GM19351 (cell line): ENCODE results near the gene HEXD.
"Not testable (repeated sequence)": the region's sequence is repeated elsewhere in the genome, so short reads cannot be mapped to it uniquely, and the experiment has no call there.

Experiments
- ATAC-seq: cut with Tn5 transposase; IDR thresholded peaks from one replicate; pipeline ENCODE4 v1.9.1; 2021; ENCODE audit warnings: mild to moderate bottlenecking, moderate library complexity; ENCODE audit not compliant: unreplicated experiment

Gene HEXD

GRCh38 chr17:82418001-82418986 is at the start of gene HEXD, which contains the start of gene OGFOD3:
TSS of gene HEXD (plus strand) at chr17:82418347. CDS start at chr17:82419800, 1,453 bp downstream.
TSS of gene OGFOD3 (minus strand) at chr17:82418586. CDS start at chr17:82418485, 101 bp downstream.
- peak; percentile 79 for ATAC-seq

GRCh38 chr17:82369211-82369610 is 48.9 kb upstream of the HEXD start:
- ATAC-seq: no peak

GRCh38 chr17:82370471-82371332 is 47.4 kb upstream of the HEXD start:
- no peak for ATAC-seq

- ATAC-seq: no peak
These were observed 46.6 kb upstream of the HEXD start, which contains the start of gene UTS2R for GRCh38 chr17:82371333-82372248. TSS of gene UTS2R (plus strand) at chr17:82371765. CDS start at chr17:82374325, 2,560 bp downstream.

GRCh38 chr17:82372249-82373071 is 45.7 kb upstream of the HEXD start:
- ATAC-seq: no peak

- ATAC-seq: not testable (repeated sequence)
These were observed 45.1 kb upstream of the HEXD start for GRCh38 chr17:82373072-82373452.

GRCh38 chr17:82373731-82374625 is 44.2 kb upstream of the HEXD start:
- ATAC-seq: no peak

- no peak for ATAC-seq
These were observed 43.4 kb upstream of the HEXD start for GRCh38 chr17:82374626-82375331.

- ATAC-seq: no peak
These were observed 42.6 kb upstream of the HEXD start for GRCh38 chr17:82375359-82376041.

- ATAC-seq: no peak
These were observed 42.0 kb upstream of the HEXD start for GRCh38 chr17:82376042-82376730.

- ATAC-seq: not testable (repeated sequence)
These were observed 40.9 kb upstream of the HEXD start for GRCh38 chr17:82377294-82377693.

GRCh38 chr17:82377924-82378740 is 40.0 kb upstream of the HEXD start:
- ATAC-seq: no peak

GRCh38 chr17:82378741-82379021 is 39.5 kb upstream of the HEXD start:
- ATAC-seq: no peak

GRCh38 chr17:82380860-82381702 is 37.1 kb upstream of the HEXD start:
- ATAC-seq: no peak

GRCh38 chr17:82381703-82382009 is 36.5 kb upstream of the HEXD start:
- ATAC-seq: not testable (repeated sequence)
